Measurements from ENCODE around the gene ACAP1. TPM values are rescaled to one million over a fixed set of nuclear protein-coding genes. Genes with fewer than 3 reads are reported as not detected.

ACAP1 gene
- total and polyA plus RNA-seq, 4 donors: 1.1 to 7.4 (median 4.7) TPM

DNA sequence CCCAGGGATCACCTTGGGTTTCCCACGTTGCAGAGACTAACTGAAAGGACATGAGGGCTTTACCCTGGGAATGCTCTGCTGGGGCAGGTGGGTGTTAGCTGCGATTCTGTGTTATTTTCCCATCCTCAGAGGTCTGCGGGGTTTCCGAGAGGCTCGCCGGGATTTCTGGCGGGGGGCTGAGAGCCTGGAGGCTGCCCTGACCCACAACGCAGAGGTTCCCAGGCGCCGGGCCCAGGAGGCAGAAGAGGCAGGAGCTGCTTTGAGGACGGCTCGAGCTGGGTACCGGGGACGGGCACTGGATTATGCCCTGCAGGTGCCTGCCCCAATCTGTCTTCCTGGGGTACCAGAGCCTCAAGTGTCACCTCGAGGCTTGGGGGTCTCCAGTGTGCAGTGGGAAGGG, 6.9 kb downstream of the ACAP1 start:
- no peak overlapping the region for H3K4me3 ChIP-seq (ENCODE audit: low read depth in 1 of 3, low read length in 3 of 3)
- no peak for DNase-seq (ENCODE audit: low spot score)
- 76% methylated on average over 15 of the region's 15 CpGs for WGBS
- H3K4me1 ChIP-seq (ENCODE audit: control insufficient read depth in 4 of 4, insufficient read depth in 4 of 4, low read length in 3 of 4): no peaks in the 10 kb centered on the region
- H3K9me3 ChIP-seq (ENCODE audit: control insufficient read depth in 4 of 4, low read length in 3 of 4): no peaks in the 10 kb centered on the region
- H3K36me3 ChIP-seq (ENCODE audit: control insufficient read depth in 4 of 4, insufficient read depth in 3 of 4, low read depth in 1 of 4, low read length in 3 of 4): no peaks in the 10 kb centered on the region
- TF ChIP-seq, protein P1, sequence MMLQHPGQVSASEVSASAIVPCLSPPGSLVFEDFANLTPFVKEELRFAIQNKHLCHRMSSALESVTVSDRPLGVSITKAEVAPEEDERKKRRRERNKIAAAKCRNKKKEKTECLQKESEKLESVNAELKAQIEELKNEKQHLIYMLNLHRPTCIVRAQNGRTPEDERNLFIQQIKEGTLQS (IDR thresholded peaks at IDR 0.05): no peak
- TF ChIP-seq RAD21 (IDR thresholded peaks at IDR 0.05): no peak
- no peak for TF ChIP-seq MAX (IDR thresholded peaks at IDR 0.05)
- TF ChIP-seq FOXA1 (IDR thresholded peaks at IDR 0.05): no peak
- TF ChIP-seq ZBTB33 (IDR thresholded peaks at IDR 0.05): no peak
- TF ChIP-seq FOXA2 (IDR thresholded peaks at IDR 0.05): no peak
- TF ChIP-seq RXRA (IDR thresholded peaks at IDR 0.05): no peak
- TF ChIP-seq CTCF (IDR thresholded peaks at IDR 0.05; ENCODE audit: low read depth, low read length, missing input control): no peak
- TF ChIP-seq, protein P2, sequence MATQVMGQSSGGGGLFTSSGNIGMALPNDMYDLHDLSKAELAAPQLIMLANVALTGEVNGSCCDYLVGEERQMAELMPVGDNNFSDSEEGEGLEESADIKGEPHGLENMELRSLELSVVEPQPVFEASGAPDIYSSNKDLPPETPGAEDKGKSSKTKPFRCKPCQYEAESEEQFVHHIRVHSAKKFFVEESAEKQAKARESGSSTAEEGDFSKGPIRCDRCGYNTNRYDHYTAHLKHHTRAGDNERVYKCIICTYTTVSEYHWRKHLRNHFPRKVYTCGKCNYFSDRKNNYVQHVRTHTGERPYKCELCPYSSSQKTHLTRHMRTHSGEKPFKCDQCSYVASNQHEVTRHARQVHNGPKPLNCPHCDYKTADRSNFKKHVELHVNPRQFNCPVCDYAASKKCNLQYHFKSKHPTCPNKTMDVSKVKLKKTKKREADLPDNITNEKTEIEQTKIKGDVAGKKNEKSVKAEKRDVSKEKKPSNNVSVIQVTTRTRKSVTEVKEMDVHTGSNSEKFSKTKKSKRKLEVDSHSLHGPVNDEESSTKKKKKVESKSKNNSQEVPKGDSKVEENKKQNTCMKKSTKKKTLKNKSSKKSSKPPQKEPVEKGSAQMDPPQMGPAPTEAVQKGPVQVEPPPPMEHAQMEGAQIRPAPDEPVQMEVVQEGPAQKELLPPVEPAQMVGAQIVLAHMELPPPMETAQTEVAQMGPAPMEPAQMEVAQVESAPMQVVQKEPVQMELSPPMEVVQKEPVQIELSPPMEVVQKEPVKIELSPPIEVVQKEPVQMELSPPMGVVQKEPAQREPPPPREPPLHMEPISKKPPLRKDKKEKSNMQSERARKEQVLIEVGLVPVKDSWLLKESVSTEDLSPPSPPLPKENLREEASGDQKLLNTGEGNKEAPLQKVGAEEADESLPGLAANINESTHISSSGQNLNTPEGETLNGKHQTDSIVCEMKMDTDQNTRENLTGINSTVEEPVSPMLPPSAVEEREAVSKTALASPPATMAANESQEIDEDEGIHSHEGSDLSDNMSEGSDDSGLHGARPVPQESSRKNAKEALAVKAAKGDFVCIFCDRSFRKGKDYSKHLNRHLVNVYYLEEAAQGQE (IDR thresholded peaks at IDR 0.05): no peak
- TF ChIP-seq HNF4A (conservative IDR thresholded peaks at IDR 0.05): no peak
- H3K9ac ChIP-seq (ENCODE audit: low read depth in 1 of 2, low read length in 2 of 2): no peak overlapping the region
- no peak overlapping the region for H3K27ac ChIP-seq (ENCODE audit: low read depth in 1 of 2, low read length in 2 of 2)
- no peaks in the 10 kb centered on the region for H3K27me3 ChIP-seq (ENCODE audit: control insufficient read depth in 4 of 4, insufficient read depth in 4 of 4, low read length in 3 of 4)

- H3K4me3 ChIP-seq (ENCODE audit: low read depth in 1 of 3, low read length in 3 of 3): no peak overlapping the region
- no peaks in the 10 kb centered on the region for H3K27me3 ChIP-seq (ENCODE audit: control insufficient read depth in 4 of 4, insufficient read depth in 4 of 4, low read length in 3 of 4)
- H3K27ac ChIP-seq (ENCODE audit: low read depth in 1 of 2, low read length in 2 of 2): no peak overlapping the region
- 79% methylated on average over 18 of the region's 18 CpGs for WGBS
- H3K36me3 ChIP-seq (ENCODE audit: control insufficient read depth in 4 of 4, insufficient read depth in 3 of 4, low read depth in 1 of 4, low read length in 3 of 4): no peaks in the 10 kb centered on the region
- no peak overlapping the region for H3K9ac ChIP-seq (ENCODE audit: low read depth in 1 of 2, low read length in 2 of 2)
- no peak for DNase-seq (ENCODE audit: low spot score)
- TF ChIP-seq NR2F2 (IDR thresholded peaks at IDR 0.05) (no peak), MAX (IDR thresholded peaks at IDR 0.05) (no peak), TAF1 (conservative IDR thresholded peaks at IDR 0.05) (no peak), EGR1 (IDR thresholded peaks at IDR 0.05; ENCODE audit: low read depth in 2 of 2) (no peak), FOXA1 (IDR thresholded peaks at IDR 0.05) (no peak), ZBTB33 (IDR thresholded peaks at IDR 0.05) (no peak), SP1 (IDR thresholded peaks at IDR 0.05) (no peak), HNF4A (conservative IDR thresholded peaks at IDR 0.05) (no peak), HNF4G (IDR thresholded peaks at IDR 0.05) (no peak)
- TF ChIP-seq, protein P2 (IDR thresholded peaks at IDR 0.05): no peak
- TF ChIP-seq, protein P1 (IDR thresholded peaks at IDR 0.05): no peak
- peaks cover 1 to 16% (median 8%) of the 10 kb centered on the region in 4 donors for H3K4me1 ChIP-seq (ENCODE audit: control insufficient read depth in 4 of 4, insufficient read depth in 4 of 4, low read length in 3 of 4)
- no peaks in the 10 kb centered on the region for H3K9me3 ChIP-seq (ENCODE audit: control insufficient read depth in 4 of 4, low read length in 3 of 4)
These were observed 10.7 kb downstream of the ACAP1 start for GRCh38 chr17:7346761-7347614.
